Memory B cell (primary cell): Measurements from ENCODE around the gene MTG1.
"Not testable (repeated sequence)": the region's sequence is repeated elsewhere in the genome, so short reads cannot be mapped to it uniquely, and the experiment has no call there.

ENCODE experiments used
- ATAC-seq: fragments of 150-1000 bp; cut with Tn5 transposase; 2 replicates; pipeline ENCODE4 v1.10.0; 2021; ENCODE audit warnings: low read depth, mild to moderate bottlenecking, moderate library complexity
- DNase-seq, 2 donors: peaks; one replicate each; pipeline ENCODE4 v3.0.0; 2022; ENCODE audit warnings: low spot score in 2 of 2
- H3K27ac Mint-ChIP-seq: one replicate; pipeline ENCODE4 v1.8.0; 2022; ENCODE audit warnings: mild to moderate bottlenecking, moderate library complexity, mixed read lengths
- H3K27me3 Mint-ChIP-seq: one replicate; pipeline ENCODE4 v1.8.0; 2022; ENCODE audit warnings: mixed read lengths
- H3K36me3 Mint-ChIP-seq: one replicate; pipeline ENCODE4 v1.8.0; 2022; ENCODE audit warnings: mild to moderate bottlenecking, mixed read lengths
- H3K4me1 Mint-ChIP-seq: one replicate; pipeline ENCODE4 v1.8.0; 2022; ENCODE audit warnings: mixed read lengths
- H3K4me3 Mint-ChIP-seq: one replicate; pipeline ENCODE4 v1.8.0; 2022; ENCODE audit warnings: mild to moderate bottlenecking, moderate library complexity, mixed read lengths
- H3K9me3 Mint-ChIP-seq: one replicate; pipeline ENCODE4 v1.8.0; 2022; ENCODE audit warnings: mixed read lengths

Gene MTG1

DNA sequence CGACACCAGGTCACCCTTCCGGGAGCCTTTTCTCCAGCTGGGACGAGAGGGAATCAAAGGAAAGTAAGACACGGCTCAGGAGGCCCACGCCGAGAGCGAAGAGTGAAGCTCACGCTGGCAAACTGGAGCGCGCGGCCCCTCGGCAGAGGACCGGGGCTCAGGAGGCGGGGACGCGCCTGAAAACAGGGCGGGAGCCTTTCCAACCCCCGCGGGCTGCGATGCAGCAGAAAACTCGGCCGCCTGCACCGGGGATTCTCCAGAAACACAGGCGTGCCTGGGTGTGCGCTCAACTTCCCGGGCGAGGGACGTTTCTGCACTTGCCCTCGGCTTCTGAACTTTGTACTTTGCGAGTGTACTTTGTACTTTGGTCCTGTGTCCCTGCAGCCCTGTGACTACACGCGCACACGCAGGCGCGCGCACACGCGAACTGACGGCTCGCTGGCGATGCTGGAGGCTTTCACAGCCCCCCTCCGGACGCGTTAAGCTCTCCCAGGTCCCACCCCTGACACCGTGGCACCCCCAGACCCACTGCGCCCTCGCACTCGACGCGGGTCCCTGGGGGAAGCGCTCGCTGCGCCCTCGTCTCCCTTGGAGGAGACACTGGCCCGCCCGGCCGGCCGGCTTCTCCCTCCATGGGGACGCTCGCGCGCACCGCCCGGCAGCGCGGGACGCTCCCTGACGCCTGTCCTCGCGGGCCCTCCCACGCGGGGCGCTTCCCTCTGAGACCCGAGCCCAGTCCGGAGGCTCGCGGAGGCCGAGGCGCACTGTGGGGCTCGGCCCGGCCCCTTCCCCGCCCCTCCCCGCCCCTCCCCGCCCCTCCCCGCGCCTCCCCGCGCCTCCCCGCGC is 15.5 kb upstream of the MTG1 start:
- Mint-ChIP-seq H3K27me3 (no peaks in the 10 kb centered on the region), H3K36me3 (no peaks in the 10 kb centered on the region), H3K27ac (no peak overlapping the region), H3K4me3 (peak overlapping the region; percentile 79), H3K9me3 (no peaks in the 10 kb centered on the region), H3K4me1 (peaks cover 22% of the 10 kb centered on the region)
- ATAC-seq (peak; percentile 47), DNase-seq (peak; percentile 61 to 79)

DNA sequence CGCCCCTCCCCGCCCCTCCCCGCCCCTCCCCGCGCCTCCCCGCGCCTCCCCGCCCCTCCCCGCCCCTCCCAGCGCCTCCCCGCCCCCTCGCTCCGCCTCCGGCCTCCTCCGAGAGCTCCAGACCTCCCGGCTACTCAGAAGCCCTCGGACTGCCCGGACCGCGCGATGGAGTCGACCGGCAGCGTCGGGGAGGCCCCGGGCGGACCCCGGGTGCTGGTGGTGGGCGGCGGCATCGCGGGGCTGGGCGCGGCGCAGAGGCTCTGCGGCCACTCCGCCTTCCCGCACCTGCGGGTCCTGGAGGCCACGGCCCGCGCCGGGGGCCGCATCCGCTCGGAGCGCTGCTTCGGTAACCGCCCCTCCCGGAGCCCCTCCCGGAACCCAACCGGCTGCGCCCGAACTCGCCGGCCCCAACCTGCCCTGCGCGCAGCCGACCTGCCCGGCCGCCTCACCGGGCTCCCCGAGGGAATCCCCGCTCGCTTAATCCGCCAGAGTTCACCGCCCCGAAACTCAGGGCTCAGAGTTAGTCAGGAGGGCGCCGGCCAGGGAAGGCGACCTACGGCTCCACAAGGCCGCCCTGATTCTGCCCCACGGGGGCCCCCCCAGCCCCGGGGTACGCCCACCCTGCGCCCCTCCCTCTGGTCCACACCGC is 14.7 kb upstream of the MTG1 start, which contains the start of gene PAOX:
Gene PAOX (plus strand): TSS at position 111 of the 649 bp plus-strand sequence. CDS start 55 bp downstream, at position 166.
- H3K27me3 Mint-ChIP-seq: no peaks in the 10 kb centered on the region
- no peaks in the 10 kb centered on the region for H3K36me3 Mint-ChIP-seq
- DNase-seq: peak; percentile 72 to 80
- no peaks in the 10 kb centered on the region for H3K9me3 Mint-ChIP-seq
- peaks cover 19% of the 10 kb centered on the region for H3K4me1 Mint-ChIP-seq
- H3K4me3 Mint-ChIP-seq: peak within 1 kb of the TSS; percentile 88
- peak within 1 kb of the TSS; percentile 65 for H3K27ac Mint-ChIP-seq
- peak; percentile 74 for ATAC-seq

- ATAC-seq: no peak
- peak overlapping the region; percentile 88 for H3K4me3 Mint-ChIP-seq
- DNase-seq: no peak
- peak overlapping the region; percentile 65 for H3K27ac Mint-ChIP-seq
- H3K27me3 Mint-ChIP-seq: no peaks in the 10 kb centered on the region
- H3K9me3 Mint-ChIP-seq: no peaks in the 10 kb centered on the region
- peaks cover 17% of the 10 kb centered on the region for H3K4me1 Mint-ChIP-seq
- no peaks in the 10 kb centered on the region for H3K36me3 Mint-ChIP-seq
Measured at GRCh38 chr10:133379801-133380666, 13.9 kb upstream of the MTG1 start.

DNA sequence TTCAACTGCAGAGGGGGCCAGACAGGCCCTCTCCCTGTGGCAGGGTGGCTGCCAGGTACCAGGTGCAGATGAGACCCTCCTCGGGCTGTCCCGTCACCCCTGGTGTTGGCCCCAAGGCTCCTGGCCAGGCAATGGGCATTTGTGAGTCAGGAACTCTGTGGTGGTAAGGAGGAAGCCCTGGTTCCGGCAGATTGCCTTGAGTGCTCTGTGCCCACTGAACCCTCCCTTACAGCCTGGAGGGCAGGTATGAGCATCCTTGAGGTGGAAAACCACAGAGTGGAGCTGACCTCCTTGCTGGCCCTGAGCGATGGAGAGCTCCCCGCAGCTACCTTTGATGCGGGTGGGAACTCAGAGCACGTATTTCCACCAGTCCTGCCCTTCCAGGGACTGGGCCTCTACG is 12.9 kb upstream of the MTG1 start:
- no peaks in the 10 kb centered on the region for H3K9me3 Mint-ChIP-seq
- ATAC-seq (no peak), DNase-seq (no peak)
- peaks cover 17% of the 10 kb centered on the region for H3K4me1 Mint-ChIP-seq
- no peaks in the 10 kb centered on the region for H3K36me3 Mint-ChIP-seq
- peak overlapping the region; percentile 61 for H3K4me3 Mint-ChIP-seq
- no peaks in the 10 kb centered on the region for H3K27me3 Mint-ChIP-seq
- no peak overlapping the region for H3K27ac Mint-ChIP-seq

- Mint-ChIP-seq H3K9me3 (no peaks in the 10 kb centered on the region), H3K27ac (no peak overlapping the region), H3K4me1 (peaks cover 26% of the 10 kb centered on the region), H3K27me3 (no peaks in the 10 kb centered on the region), H3K36me3 (peaks cover 2% of the 10 kb centered on the region), H3K4me3 (no peak overlapping the region)
- ATAC-seq: no peak
- DNase-seq: no peak
Measured at GRCh38 chr10:133383551-133383950, 10.4 kb upstream of the MTG1 start.

GRCh38 chr10:133384071-133384470 is 9.9 kb upstream of the MTG1 start:
- H3K27ac Mint-ChIP-seq: no peak overlapping the region
- H3K27me3 Mint-ChIP-seq: no peaks in the 10 kb centered on the region
- peaks cover 29% of the 10 kb centered on the region for H3K4me1 Mint-ChIP-seq
- DNase-seq (no peak), ATAC-seq (no peak)
- peaks cover 2% of the 10 kb centered on the region for H3K36me3 Mint-ChIP-seq
- H3K4me3 Mint-ChIP-seq: no peak overlapping the region
- no peaks in the 10 kb centered on the region for H3K9me3 Mint-ChIP-seq

- ATAC-seq (no peak), DNase-seq (no peak)
- H3K36me3 Mint-ChIP-seq: peaks cover 2% of the 10 kb centered on the region
- no peak overlapping the region for H3K27ac Mint-ChIP-seq
- H3K27me3 Mint-ChIP-seq: no peaks in the 10 kb centered on the region
- peaks cover 29% of the 10 kb centered on the region for H3K4me1 Mint-ChIP-seq
- H3K4me3 Mint-ChIP-seq: no peak overlapping the region
- no peaks in the 10 kb centered on the region for H3K9me3 Mint-ChIP-seq
Measured at GRCh38 chr10:133385214-133385613, 8.7 kb upstream of the MTG1 start.

DNA sequence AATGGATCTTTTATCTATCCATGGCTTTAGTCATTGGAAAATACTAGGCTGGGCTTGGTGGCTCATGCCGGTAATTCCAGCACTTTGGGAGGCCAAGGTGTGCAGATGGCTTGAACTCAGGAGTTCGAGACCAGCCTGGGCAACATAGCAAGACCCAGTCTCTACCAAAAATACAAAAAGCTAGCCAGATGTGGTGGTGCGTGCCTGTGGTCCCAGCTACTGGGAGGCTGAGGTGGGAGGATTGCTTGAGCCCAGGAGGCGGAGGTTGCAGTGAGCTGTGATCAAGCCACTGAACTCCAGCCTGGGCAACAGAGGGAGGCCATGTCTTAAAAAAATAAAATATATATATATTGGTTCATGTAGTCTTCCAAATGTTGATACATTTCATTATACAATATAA is 7.0 kb upstream of the MTG1 start:
- not testable (repeated sequence) for H3K27ac Mint-ChIP-seq, H3K36me3 Mint-ChIP-seq, DNase-seq, H3K4me3 Mint-ChIP-seq, ATAC-seq, H3K9me3 Mint-ChIP-seq, H3K27me3 Mint-ChIP-seq
- H3K4me1 Mint-ChIP-seq: peaks cover 34% of the 10 kb centered on the region

- Mint-ChIP-seq H3K27me3 (no peaks in the 10 kb centered on the region), H3K9me3 (no peaks in the 10 kb centered on the region), H3K4me1 (peaks cover 37% of the 10 kb centered on the region), H3K36me3 (peaks cover 2% of the 10 kb centered on the region), H3K4me3 (peak overlapping the region; percentile 97), H3K27ac (peak overlapping the region; percentile 92)
- DNase-seq (no peak), ATAC-seq (no peak)
Measured at GRCh38 chr10:133388236-133388972, 5.6 kb upstream of the MTG1 start.

GRCh38 chr10:133388973-133389818 is 4.8 kb upstream of the MTG1 start:
- H3K27me3 Mint-ChIP-seq: no peaks in the 10 kb centered on the region
- peaks cover 2% of the 10 kb centered on the region for H3K36me3 Mint-ChIP-seq
- H3K4me1 Mint-ChIP-seq: peaks cover 37% of the 10 kb centered on the region
- H3K9me3 Mint-ChIP-seq: no peaks in the 10 kb centered on the region
- H3K4me3 Mint-ChIP-seq: peak overlapping the region; percentile 97
- ATAC-seq (peak; percentile 86), DNase-seq (peak in 1 of 2 donors; percentile 81)
- H3K27ac Mint-ChIP-seq: peak overlapping the region; percentile 92

DNA sequence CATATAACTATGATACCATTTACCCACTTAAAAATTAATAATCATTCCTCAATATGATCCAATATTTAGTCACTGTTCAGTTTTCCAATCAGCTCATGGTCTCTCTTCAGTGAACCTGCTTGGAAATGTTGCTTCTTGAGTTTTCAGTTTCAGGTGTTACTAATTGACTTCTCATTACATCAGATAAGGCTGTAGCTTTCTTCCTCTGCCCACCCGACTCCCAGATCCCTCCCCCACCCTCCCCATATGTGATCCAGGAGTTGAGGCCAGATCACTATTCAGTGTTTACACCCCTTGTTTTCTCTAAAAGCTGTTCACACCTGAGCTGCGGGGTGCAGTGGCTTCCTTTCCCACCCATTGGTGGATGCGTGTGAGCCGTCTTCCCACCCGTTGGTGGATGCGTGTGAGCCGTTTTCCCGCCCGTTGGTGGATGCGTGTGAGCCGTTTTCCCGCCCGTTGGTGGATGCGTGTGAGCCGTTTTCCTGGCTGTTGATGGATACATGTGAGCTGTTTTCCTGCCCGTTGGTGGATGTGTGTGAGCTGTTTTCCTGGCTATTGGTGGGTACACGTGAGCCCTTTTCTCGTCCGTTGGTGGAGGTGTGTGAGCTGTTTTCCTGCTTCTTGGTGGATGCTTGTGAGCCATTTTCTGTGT is 3.2 kb upstream of the MTG1 start:
- H3K4me1 Mint-ChIP-seq: peaks cover 47% of the 10 kb centered on the region

DNA sequence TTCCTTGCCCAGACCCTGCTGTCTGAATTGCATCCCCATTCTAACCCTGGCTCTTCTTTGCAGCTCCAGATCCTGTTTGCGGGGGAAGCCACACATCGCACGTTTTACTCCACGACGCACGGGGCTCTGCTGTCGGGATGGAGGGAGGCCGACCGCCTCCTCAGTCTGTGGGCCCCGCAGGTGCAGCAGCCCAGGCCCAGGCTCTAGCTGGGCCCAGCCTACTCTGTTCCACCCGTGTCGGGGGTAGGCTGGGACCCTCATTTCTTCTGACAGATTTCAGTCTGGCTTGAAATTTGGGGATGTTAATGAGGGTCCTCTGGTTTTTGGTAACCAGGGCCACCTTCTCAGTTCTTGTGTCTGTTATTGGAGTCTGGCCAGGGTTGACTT is 2.7 kb upstream of the MTG1 start:
- H3K27me3 Mint-ChIP-seq: no peaks in the 10 kb centered on the region
- DNase-seq: no peak
- H3K9me3 Mint-ChIP-seq: no peaks in the 10 kb centered on the region
- H3K4me1 Mint-ChIP-seq: peaks cover 45% of the 10 kb centered on the region
- no peak for ATAC-seq
- H3K36me3 Mint-ChIP-seq: peaks cover 3% of the 10 kb centered on the region
- peak overlapping the region; percentile 78 for H3K4me3 Mint-ChIP-seq
- H3K27ac Mint-ChIP-seq: peak overlapping the region; percentile 88

More for the DNA sequence above, 3.2 kb upstream of the MTG1 start:
- peak overlapping the region; percentile 97 for H3K4me3 Mint-ChIP-seq
- H3K9me3 Mint-ChIP-seq: no peaks in the 10 kb centered on the region
- DNase-seq: no peak
- peaks cover 4% of the 10 kb centered on the region for H3K36me3 Mint-ChIP-seq
- H3K27me3 Mint-ChIP-seq: no peaks in the 10 kb centered on the region
- H3K27ac Mint-ChIP-seq: peak overlapping the region; percentile 88
- ATAC-seq: no peak
